ENCODE data around the gene CLDN11.
A peak's percentile ranks its signal among the peaks of the same experiment; 100 is the strongest.

Gene CLDN11

GRCh38 chr3:170419557-170420087 lies 954 bp downstream of the CLDN11 start:
- H3K4me3 ChIP-seq (ENCODE audit: low read length) = peak overlapping the region; percentile 70
- TF ChIP-seq, protein P1, sequence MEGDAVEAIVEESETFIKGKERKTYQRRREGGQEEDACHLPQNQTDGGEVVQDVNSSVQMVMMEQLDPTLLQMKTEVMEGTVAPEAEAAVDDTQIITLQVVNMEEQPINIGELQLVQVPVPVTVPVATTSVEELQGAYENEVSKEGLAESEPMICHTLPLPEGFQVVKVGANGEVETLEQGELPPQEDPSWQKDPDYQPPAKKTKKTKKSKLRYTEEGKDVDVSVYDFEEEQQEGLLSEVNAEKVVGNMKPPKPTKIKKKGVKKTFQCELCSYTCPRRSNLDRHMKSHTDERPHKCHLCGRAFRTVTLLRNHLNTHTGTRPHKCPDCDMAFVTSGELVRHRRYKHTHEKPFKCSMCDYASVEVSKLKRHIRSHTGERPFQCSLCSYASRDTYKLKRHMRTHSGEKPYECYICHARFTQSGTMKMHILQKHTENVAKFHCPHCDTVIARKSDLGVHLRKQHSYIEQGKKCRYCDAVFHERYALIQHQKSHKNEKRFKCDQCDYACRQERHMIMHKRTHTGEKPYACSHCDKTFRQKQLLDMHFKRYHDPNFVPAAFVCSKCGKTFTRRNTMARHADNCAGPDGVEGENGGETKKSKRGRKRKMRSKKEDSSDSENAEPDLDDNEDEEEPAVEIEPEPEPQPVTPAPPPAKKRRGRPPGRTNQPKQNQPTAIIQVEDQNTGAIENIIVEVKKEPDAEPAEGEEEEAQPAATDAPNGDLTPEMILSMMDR (conservative IDR thresholded peaks at IDR 0.05; ENCODE audit: low read depth, low read length) = no peak
- DNase-seq (ENCODE audit: low read depth) = no peak

GRCh38 chr3:170420307-170420821 lies 1.7 kb downstream of the CLDN11 start:
- H3K4me3 ChIP-seq (ENCODE audit: low read length) = peak overlapping the region; percentile 70
- TF ChIP-seq, protein P1 (conservative IDR thresholded peaks at IDR 0.05; ENCODE audit: low read depth, low read length) = no peak
- DNase-seq (ENCODE audit: low read depth) = no peak

DNA sequence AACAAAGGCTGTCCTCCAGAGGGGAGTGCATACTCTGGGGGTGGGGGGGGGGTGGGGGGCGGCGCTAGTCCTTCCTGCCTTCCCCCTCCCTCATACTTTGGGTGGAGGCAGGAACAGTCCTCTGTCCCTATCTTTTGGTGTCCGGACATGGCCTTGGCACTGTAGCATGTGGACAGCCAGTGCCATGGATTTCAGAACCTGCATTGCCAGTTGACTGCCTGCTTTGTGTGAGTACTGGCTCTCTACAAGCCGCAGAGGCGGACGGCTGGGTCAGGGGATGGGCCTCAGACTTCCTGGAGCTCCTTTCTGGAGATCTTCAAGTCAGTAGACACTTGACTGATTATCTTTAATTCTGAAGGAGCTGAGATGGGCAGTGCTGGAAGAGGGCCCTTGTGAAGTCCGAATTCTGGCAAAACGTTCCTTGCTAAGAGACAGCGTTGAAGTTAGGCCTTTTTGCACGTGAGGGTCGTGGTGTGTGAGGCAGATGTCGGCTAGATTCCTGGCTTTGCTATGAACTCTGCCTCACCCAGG lies 2.5 kb downstream of the CLDN11 start:
- H3K4me3 ChIP-seq (ENCODE audit: low read length) = no peak overlapping the region
- TF ChIP-seq, protein P1 (conservative IDR thresholded peaks at IDR 0.05; ENCODE audit: low read depth, low read length) = no peak
- DNase-seq (ENCODE audit: low read depth) = no peak

GRCh38 chr3:170421758-170422157 lies 3.1 kb downstream of the CLDN11 start:
- no peak for DNase-seq (ENCODE audit: low read depth)
- no peak overlapping the region for H3K4me3 ChIP-seq (ENCODE audit: low read length)
- TF ChIP-seq, protein P1 (conservative IDR thresholded peaks at IDR 0.05; ENCODE audit: low read depth, low read length) = no peak

- TF ChIP-seq, protein P1 (conservative IDR thresholded peaks at IDR 0.05; ENCODE audit: low read depth, low read length) = no peak
- H3K4me3 ChIP-seq (ENCODE audit: low read length) = no peak overlapping the region
- DNase-seq (ENCODE audit: low read depth) = no peak
Observed at GRCh38 chr3:170423001-170423615, 4.4 kb downstream of the CLDN11 start.

DNA sequence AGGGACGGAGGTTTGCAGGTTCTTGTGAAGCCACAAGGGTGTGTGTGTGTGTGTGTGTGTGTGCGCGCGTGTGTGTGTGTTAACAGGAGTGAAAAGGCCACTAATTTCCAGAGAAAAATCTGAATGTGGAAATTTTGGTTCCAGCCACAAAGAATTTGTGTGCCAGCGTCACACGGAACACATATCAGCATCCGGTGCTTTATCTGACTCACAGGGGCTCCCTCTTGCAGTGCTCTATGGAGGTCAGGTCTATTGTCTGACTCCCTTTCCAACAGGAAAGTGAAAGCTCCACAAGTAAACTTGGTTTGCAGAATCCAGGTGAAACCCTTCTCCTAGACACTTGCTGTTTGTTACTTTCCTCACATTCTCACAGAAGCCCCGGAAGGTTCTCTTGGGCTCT lies 6.2 kb downstream of the CLDN11 start:
- H3K4me3 ChIP-seq (ENCODE audit: low read length) = no peak overlapping the region
- DNase-seq (ENCODE audit: low read depth) = no peak
- TF ChIP-seq, protein P1 (conservative IDR thresholded peaks at IDR 0.05; ENCODE audit: low read depth, low read length) = no peak
